ENCODE results near the gene KLHDC8A. TPM values are rescaled to one million over a fixed set of nuclear protein-coding genes. Genes with fewer than 3 reads are reported as not detected.

KLHDC8A gene
- total and polyA plus RNA-seq, 8 donors: 0.28 to 5.4 (median 0.81) TPM

DNA sequence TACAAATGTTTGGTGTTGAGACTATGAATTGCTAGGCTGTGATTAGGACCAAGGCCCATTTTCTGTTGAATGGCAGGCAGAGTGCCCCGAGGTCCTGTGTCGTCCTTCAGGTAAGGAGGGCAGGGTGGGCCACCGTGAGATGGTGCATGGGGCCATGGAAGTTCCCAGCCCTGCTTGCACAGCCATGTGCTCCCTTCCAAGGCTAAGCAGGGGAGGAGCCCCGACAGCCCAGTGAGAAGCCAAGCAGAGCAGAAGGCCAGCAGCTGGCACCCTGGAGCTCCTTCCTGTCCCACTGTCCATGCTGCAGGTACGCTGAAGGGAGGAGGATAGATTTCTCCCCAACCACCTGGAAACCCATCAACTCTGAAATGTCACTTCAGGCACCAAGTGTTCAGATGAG is 27.0 kb downstream of the KLHDC8A start:
- no peaks in the 10 kb centered on the region for H3K36me3 ChIP-seq
- DNase-seq (no peak), FAIRE-seq (no peak), ATAC-seq (peak in 2 of 4 donors; percentile 19 to 44)
- H3K27me3 ChIP-seq: no peaks in the 10 kb centered on the region
- TF ChIP-seq CTCF (IDR thresholded peaks at IDR 0.05): no peak
- WGBS, 2 donors: 45 to 54% methylated on average over 5 of the region's 5 CpGs
- intact Hi-C loops (cut with DNase I): loop anchor here (5.0 to 10.0 kb wide), 5 partner anchors 57 to 315 kb away; no protein-coding TSS in a partner anchor
- H3K27ac ChIP-seq: no peak overlapping the region
- H3K4me1 ChIP-seq: peaks cover 0 to 6% (median 0%) of the 10 kb centered on the region in 3 donors
- no peaks in the 10 kb centered on the region for H3K9me3 ChIP-seq
- no peak overlapping the region for H3K4me3 ChIP-seq

DNA sequence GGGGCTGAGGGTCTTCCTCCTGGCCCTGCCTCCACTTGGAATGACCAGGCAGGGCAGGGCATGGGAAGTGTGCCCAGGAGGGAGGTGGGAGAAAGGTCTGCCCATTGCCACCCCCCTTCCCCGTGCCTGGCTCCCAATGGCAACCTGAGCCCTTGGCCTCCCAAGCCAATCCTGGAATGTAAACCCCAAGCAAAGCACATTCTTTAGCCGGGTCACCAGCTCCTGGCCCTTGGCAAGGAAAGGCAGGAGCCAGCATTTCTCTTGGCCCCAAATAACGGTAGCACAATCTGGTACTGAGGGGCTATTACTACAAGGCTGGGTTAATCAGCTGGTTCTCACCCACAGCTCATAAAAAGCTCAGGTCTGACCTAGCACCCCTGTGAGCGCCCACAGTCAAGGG is 28.2 kb downstream of the KLHDC8A start:
- no peak for FAIRE-seq
- Histone ChIP-seq H3K9me3 (no peaks in the 10 kb centered on the region), H3K27ac (no peak overlapping the region), H3K4me3 (no peak overlapping the region), H3K4me1 (peaks cover 0 to 13% (median 0%) of the 10 kb centered on the region in 3 donors), H3K27me3 (no peaks in the 10 kb centered on the region), H3K36me3 (no peaks in the 10 kb centered on the region)
- intact Hi-C loops (cut with DNase I): loop anchor here in 2 of 3 donors (5.0 kb wide), 1 partner anchor 56 kb away; no protein-coding TSS in a partner anchor
- ATAC-seq: peak in 1 of 4 donors; percentile 26
- no peak for TF ChIP-seq CTCF (IDR thresholded peaks at IDR 0.05)
- DNase-seq: peak in 1 of 6 donors; percentile 33
- WGBS, 2 donors: 58 to 66% methylated on average over 4 of the region's 4 CpGs

DNA sequence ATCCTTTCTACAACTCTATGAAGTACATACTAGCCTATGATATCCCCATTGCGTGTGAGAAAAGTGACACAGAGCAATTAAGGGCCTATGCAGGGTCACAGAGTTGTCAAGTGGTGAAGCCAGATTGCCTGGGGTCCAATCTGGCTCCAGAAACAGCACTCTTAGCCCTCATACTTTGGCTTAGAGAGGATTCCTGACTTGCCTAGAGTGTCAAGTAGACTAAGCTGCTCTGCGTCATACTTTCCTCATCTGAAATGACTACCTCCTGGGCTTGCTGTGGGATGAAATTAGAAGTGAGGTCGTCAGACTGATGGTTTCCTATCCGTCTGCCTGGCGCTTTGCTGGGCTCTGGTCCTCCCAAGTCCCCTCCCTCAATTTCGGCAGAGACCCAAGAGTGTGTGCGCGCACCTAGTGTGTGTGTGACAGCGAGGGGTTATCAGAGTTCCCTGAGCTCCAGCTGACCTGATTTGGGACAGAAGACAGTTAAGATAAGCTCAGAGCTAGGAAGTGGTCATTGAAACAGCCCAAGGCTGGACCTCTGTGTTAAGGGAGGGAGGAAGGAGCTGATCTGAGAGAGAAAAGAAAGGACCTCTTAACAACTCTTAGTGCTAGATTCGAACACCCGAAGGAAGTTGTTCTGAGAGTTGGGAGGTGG is 29.8 kb downstream of the KLHDC8A start:
- ATAC-seq (no peak), FAIRE-seq (no peak), DNase-seq (peak in 1 of 6 donors; percentile 12)
- H3K4me1 ChIP-seq: peaks cover 0 to 13% (median 2%) of the 10 kb centered on the region in 3 donors
- no peak for TF ChIP-seq CTCF (IDR thresholded peaks at IDR 0.05)
- no peaks in the 10 kb centered on the region for H3K27me3 ChIP-seq
- H3K9me3 ChIP-seq: no peaks in the 10 kb centered on the region
- intact Hi-C loops (cut with DNase I): loop anchor here in 2 of 3 donors (5.0 kb wide), 1 partner anchor 55 kb away; no protein-coding TSS in a partner anchor
- 73 to 78% methylated on average over 11 of the region's 11 CpGs for WGBS, 2 donors
- no peak overlapping the region for H3K27ac ChIP-seq
- no peak overlapping the region for H3K4me3 ChIP-seq
- no peaks in the 10 kb centered on the region for H3K36me3 ChIP-seq

GRCh38 chr1:205325334-205325884 is 31.3 kb downstream of the KLHDC8A start:
- intact Hi-C loops (cut with DNase I): loop anchor here (1.0 to 5.0 kb wide), 2 partner anchors 52 to 53 kb away; no protein-coding TSS in a partner anchor
- WGBS, 2 donors: 31 to 34% methylated on average over 6 of the region's 6 CpGs
- H3K4me1 ChIP-seq: peaks cover 0 to 13% (median 4%) of the 10 kb centered on the region in 3 donors
- no peak overlapping the region for H3K4me3 ChIP-seq
- peak overlapping the region in 2 of 4 donors; percentile 59 to 64 for H3K27ac ChIP-seq
- ATAC-seq (peak; percentile 30 to 68 (median 63)), FAIRE-seq (no peak), DNase-seq (peak in 4 of 6 donors; percentile 34 to 83 (median 62))
- TF ChIP-seq CTCF (IDR thresholded peaks at IDR 0.05): peak; percentile 61 to 79 (median 65)
- H3K27me3 ChIP-seq: no peaks in the 10 kb centered on the region
- no peaks in the 10 kb centered on the region for H3K9me3 ChIP-seq
- no peaks in the 10 kb centered on the region for H3K36me3 ChIP-seq
